ENCODE results near the gene ADAM12.
A peak's percentile ranks its signal among the peaks of the same experiment; 100 is the strongest.
"Not testable (repeated sequence)": the region's sequence is repeated elsewhere in the genome, so short reads cannot be mapped to it uniquely, and the experiment has no call there.

Gene ADAM12

DNA sequence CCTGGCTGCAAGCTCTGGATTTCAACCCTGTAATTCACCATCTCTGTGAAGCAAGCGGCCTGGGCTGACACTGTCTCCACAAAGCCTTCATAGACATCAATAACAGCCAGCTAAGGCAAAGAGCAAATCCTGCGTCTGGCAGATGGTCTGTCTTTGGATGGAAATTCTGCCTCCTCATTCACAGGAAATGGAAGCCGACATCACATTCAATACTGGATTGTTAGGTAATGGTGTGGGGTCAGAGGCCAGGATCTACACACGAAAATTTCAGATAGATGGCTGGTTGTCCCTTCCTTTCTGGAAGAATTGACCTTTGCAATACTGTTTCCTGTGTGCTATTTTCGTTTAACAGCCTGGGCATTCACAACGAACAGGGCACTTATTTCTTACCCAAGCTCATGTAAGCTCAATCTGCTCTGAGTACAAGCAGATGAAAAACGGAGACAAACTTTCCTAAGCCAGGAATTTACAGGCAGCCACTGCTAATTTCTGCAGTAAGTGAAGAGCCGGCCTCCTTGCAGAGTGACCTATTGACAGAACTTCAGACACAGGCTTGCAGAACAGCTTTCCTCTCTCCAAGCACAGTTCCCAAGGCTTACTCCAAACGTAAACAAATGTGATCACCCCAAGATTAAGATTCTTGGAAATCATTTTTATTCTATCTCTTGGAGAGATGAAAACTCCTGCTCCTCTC lies 3.1 kb upstream of the ADAM12 start:
- no peak for DNase-seq (ENCODE audit: low read depth)
- no peak overlapping the region for H3K4me3 ChIP-seq (ENCODE audit: low read depth, low read length)
- TF ChIP-seq, protein P1, sequence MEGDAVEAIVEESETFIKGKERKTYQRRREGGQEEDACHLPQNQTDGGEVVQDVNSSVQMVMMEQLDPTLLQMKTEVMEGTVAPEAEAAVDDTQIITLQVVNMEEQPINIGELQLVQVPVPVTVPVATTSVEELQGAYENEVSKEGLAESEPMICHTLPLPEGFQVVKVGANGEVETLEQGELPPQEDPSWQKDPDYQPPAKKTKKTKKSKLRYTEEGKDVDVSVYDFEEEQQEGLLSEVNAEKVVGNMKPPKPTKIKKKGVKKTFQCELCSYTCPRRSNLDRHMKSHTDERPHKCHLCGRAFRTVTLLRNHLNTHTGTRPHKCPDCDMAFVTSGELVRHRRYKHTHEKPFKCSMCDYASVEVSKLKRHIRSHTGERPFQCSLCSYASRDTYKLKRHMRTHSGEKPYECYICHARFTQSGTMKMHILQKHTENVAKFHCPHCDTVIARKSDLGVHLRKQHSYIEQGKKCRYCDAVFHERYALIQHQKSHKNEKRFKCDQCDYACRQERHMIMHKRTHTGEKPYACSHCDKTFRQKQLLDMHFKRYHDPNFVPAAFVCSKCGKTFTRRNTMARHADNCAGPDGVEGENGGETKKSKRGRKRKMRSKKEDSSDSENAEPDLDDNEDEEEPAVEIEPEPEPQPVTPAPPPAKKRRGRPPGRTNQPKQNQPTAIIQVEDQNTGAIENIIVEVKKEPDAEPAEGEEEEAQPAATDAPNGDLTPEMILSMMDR (IDR thresholded peaks at IDR 0.05; ENCODE audit: control insufficient read depth, extremely low read depth, insufficient read depth), result no peak

DNA sequence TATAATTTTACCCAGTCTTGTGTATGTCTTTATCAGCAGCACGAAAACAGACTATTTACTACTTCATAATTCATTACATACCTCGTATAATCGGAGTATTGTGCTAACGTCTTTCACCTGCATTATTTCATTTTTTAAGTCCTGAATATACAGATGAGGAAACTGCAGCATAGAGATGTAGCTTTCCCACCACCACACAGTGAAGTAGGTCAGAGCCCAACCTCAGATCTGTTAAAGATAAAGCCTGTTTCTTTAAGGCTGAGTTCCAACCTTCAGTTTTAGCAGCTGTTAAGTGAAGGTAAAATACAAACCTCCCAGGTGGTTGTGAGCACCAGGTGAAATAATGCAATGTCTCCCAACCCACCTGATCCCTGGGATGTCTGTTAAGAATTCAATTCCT lies 2.0 kb upstream of the ADAM12 start:
- TF ChIP-seq, protein P1 (IDR thresholded peaks at IDR 0.05; ENCODE audit: control insufficient read depth, extremely low read depth, insufficient read depth), result no peak
- no peak for DNase-seq (ENCODE audit: low read depth)
- no peak overlapping the region for H3K4me3 ChIP-seq (ENCODE audit: low read depth, low read length)

DNA sequence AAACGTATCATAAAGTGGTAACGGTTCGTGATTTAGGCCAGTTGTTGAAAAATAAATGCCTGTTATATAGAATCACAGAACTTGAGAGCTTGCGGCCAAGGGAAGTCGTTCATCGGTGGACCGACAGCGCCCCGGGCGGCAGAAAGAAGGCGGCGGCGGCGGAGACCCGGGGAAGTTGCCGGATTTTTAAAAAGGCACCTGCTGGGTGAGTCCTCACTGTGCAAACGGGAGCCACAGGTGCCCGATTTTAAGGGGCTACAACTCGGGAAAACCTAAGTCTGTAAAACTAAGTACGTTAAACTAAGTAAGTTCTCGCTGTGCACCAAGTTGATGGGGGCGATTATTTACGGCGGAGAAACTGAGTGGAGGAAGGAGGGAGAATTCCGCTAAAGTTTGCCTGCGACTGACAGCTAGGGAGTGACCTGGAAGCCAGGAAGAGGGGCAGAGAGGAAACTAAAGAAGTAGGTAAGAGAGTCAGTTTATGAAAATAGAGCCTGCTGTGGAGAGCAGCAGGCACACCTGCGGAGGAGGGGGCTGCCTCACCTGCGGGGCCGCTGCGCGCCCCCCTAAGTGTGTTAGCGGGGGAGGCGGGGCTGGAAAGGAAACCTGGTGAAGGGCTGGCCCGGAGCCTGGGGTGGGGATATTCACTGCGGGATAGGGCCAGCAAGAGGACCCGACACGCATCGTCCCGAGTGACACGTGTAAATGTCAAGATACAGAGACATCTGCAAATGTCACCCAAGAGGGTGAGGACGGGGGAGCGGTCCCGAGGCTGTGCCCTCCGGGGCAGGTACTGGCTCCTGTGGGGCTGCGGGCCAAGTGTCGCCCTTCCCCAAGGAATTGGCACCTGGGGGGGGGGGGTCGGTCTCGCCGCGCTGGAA lies 996 bp downstream of the ADAM12 start:
- TF ChIP-seq, protein P1 (IDR thresholded peaks at IDR 0.05; ENCODE audit: control insufficient read depth, extremely low read depth, insufficient read depth), result peak; percentile 72
- DNase-seq (ENCODE audit: low read depth), result no peak
- H3K4me3 ChIP-seq (ENCODE audit: low read depth, low read length), result peak overlapping the region; percentile 30; the same call in 1 of the 2 replicates

DNA sequence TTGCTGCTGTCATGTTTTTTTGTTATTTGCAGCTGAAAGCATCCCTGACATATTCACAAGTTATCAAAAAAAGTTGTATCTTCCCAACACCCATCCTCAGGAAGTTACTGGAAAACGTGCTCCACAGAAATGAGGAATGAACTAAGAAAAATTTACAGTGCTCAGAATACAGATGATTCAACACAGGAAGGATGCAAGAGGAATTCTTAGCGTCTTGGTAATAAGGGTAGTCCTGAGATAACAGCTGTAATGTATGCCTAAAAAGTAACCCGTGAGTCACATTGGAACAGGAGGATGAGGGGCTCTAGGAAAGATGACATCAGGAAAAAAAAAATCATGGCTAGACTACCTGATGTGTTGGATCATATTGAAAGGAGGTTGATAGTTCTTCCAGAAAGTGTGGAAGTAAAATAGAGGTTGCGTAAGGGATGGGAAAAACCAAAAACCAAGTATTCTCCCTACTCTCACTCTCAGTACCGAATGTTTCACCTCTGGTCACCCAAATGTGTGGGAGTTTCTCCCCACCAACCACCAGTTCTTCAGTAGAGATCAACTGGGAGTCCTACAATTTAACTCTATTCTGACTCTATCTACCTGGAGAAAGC lies 3.9 kb downstream of the ADAM12 start:
- DNase-seq (ENCODE audit: low read depth), result no peak
- H3K4me3 ChIP-seq (ENCODE audit: low read depth, low read length), result no peak overlapping the region
- TF ChIP-seq, protein P1 (IDR thresholded peaks at IDR 0.05; ENCODE audit: control insufficient read depth, extremely low read depth, insufficient read depth), result no peak

DNA sequence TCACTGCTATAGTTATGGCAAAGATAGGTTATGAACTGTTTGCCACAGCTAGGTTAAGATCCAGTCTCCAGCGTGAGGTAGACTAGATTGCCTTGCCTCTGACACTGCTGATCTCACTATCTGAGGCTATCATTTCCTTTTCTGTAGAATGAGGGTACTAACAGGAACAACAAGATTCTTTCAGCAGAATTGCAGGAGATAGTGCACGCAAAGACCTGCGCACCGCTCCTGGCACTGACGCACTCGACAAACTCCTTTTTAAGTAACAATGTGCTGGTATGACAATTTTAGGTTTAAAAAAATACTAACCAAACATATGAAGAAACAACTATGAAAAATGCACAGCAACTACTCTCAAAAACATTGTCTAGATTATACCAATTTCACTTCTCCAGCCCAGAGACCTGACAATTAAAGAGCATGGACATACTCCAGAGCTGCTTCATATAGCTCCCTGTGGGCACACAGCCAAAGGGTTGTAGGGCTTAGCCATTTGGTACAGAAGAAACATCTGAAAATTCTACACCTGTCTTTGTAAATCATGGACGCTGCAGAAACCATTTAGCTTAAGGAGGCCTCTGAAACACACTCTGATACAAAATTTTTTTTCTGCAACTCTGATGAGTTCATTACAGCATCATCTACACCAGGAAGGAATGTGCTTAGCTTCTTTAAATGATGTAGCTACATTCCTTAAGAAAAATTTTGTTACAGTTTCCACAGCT lies 7.8 kb downstream of the ADAM12 start:
- no peak for DNase-seq (ENCODE audit: low read depth)
- TF ChIP-seq, protein P1 (IDR thresholded peaks at IDR 0.05; ENCODE audit: control insufficient read depth, extremely low read depth, insufficient read depth), result no peak
- no peak overlapping the region for H3K4me3 ChIP-seq (ENCODE audit: low read depth, low read length)

DNA sequence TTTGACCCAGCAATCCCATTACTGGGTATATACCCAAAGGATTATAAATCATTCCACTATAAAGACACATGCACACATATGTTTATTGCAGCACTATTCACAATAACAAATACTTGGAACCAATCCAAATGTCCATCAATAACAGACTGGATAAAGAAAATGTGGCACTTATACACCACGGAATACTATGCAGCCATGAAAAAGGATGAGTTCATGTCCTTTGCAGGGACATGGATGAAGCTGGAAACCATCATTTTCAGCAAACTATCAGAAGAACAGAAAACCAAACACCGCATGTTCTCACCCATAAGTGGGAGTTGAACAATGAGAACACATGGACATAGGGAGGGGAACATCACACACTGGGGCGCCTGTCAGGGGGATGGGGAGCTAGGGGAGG lies 9.1 kb downstream of the ADAM12 start:
- DNase-seq (ENCODE audit: low read depth); H3K4me3 ChIP-seq (ENCODE audit: low read depth, low read length): not testable (repeated sequence)

DNA sequence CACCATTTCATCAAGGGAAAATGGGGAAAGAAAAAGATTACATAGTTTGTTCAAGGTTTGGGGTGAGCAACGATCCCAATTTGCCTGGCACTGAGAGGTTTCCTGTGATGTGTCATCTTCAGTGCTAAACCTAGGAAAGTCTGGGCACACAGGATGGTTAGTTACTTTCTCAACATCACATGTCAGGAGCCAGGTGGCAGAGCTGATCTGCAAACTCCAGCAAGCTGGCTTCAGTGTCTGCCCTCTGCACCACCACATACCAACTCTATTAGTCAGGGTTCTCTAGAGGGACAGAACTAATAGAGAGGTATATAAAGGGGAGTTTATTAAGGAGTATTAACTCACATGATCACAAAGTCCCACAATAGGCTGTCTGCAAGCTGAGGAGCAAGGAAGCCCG lies 11.3 kb downstream of the ADAM12 start:
- TF ChIP-seq, protein P1 (IDR thresholded peaks at IDR 0.05; ENCODE audit: control insufficient read depth, extremely low read depth, insufficient read depth), result no peak
- DNase-seq (ENCODE audit: low read depth), result no peak

More for the DNA sequence above, 11.3 kb downstream of the ADAM12 start:
- no peak overlapping the region for H3K4me3 ChIP-seq (ENCODE audit: low read depth, low read length)

All from LNCaP clone FGC (cell line).